ENCODE measurements around the gene EPHA4. TPM values are rescaled to one million over a fixed set of nuclear protein-coding genes. Genes with fewer than 3 reads are reported as not detected.

EPHA4 gene
- total and polyA plus RNA-seq, 2 donors (not counting 1 experiment from before 2014, with no cell fraction given), result 10.7 to 54.9 TPM

DNA sequence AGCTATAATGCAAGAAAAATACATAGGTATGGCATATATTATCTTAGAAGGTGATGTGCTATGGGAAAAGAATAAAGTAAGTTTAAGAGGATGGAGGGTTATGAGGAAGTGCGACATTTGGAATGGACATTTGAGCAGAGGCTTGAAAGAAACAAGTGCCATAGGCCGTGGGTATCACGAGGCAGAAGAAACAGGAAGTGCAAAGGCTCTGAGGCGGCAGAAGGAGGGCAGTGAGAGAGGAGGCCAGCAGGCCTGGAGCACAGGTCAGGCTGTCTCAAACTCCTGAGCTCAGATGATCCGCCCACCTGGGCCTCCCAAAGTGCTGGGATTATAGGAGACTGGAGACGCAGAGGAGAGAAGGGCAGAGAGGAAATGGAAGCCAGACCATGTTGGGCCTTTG lies 40.7 kb upstream of the EPHA4 start:
- no peak overlapping the region for H3K27ac Mint-ChIP-seq
- Histone ChIP-seq H4K20me1 (ENCODE audit: control insufficient read depth, insufficient read depth, low read length, poor library complexity, severe bottlenecking) (no peaks in the 10 kb centered on the region), H3K79me2 (ENCODE audit: control insufficient read depth, insufficient read depth, low read length) (no peaks in the 10 kb centered on the region), H3K36me3 (replicated peaks in 1 of 2; ENCODE audit: control extremely low read depth in 1 of 2, control insufficient read depth in 1 of 2, extremely low read depth in 1 of 2, insufficient read depth in 2 of 2, low read length in 1 of 2) (no peaks in the 10 kb centered on the region), H3K27me3 (replicated peaks in 1 of 4; ENCODE audit: control extremely low read depth in 1 of 4, control insufficient read depth in 3 of 4, insufficient read depth in 4 of 4, low read length in 3 of 4) (no peaks in the 10 kb centered on the region), H2AFZ (ENCODE audit: insufficient read depth, low read depth, low read length, poor library complexity, severe bottlenecking) (no peak overlapping the region), H3K4me2 (replicated peaks; ENCODE audit: low read depth, low read length, poor library complexity, severe bottlenecking) (no peak overlapping the region), H3K27ac (ENCODE audit: low read length in 2 of 2) (no peak overlapping the region), H3K4me3 (ENCODE audit: control extremely low read depth in 1 of 5, extremely low read depth in 1 of 5, insufficient read depth in 1 of 5, low read depth in 2 of 5, low read length in 4 of 5) (no peak overlapping the region), H3K9ac (ENCODE audit: low read length) (no peak overlapping the region), H3K9me3 (ENCODE audit: control extremely low read depth in 1 of 3, control insufficient read depth in 2 of 3, insufficient read depth in 1 of 3, low read length in 2 of 3) (peaks cover 0 to 3% (median 0%) of the 10 kb centered on the region in 3 donors), H3K4me1 (ENCODE audit: control insufficient read depth in 2 of 2, insufficient read depth in 2 of 2, low read length in 2 of 2) (no peaks in the 10 kb centered on the region)
- no peaks in the 10 kb centered on the region for H3K9me3 Mint-ChIP-seq (ENCODE audit: insufficient read depth)
- H3K4me1 Mint-ChIP-seq, result no peaks in the 10 kb centered on the region
- peaks cover 17% of the 10 kb centered on the region for H3K27me3 Mint-ChIP-seq
- POLR2A ChIA-PET, result no interaction called here
- WGBS (ENCODE audit: insufficient coverage), result 93% methylated on average over 6 of the region's 6 CpGs
- no peak for DNase-seq
- TF ChIP-seq, protein P1, sequence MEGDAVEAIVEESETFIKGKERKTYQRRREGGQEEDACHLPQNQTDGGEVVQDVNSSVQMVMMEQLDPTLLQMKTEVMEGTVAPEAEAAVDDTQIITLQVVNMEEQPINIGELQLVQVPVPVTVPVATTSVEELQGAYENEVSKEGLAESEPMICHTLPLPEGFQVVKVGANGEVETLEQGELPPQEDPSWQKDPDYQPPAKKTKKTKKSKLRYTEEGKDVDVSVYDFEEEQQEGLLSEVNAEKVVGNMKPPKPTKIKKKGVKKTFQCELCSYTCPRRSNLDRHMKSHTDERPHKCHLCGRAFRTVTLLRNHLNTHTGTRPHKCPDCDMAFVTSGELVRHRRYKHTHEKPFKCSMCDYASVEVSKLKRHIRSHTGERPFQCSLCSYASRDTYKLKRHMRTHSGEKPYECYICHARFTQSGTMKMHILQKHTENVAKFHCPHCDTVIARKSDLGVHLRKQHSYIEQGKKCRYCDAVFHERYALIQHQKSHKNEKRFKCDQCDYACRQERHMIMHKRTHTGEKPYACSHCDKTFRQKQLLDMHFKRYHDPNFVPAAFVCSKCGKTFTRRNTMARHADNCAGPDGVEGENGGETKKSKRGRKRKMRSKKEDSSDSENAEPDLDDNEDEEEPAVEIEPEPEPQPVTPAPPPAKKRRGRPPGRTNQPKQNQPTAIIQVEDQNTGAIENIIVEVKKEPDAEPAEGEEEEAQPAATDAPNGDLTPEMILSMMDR (IDR thresholded peaks at IDR 0.05), result no peak
- TF ChIP-seq EZH2 (IDR thresholded peaks at IDR 0.05; ENCODE audit: borderline replicate concordance, insufficient read depth, low read depth, low read length, poor library complexity, severe bottlenecking), result no peak
- CTCF ChIA-PET, result no interaction called here
- H3K4me3 Mint-ChIP-seq, result no peak overlapping the region
- ATAC-seq (ENCODE audit: low read depth), result no peak
- intact Hi-C loops (cut with micrococcal nuclease), result no loop called here

DNA sequence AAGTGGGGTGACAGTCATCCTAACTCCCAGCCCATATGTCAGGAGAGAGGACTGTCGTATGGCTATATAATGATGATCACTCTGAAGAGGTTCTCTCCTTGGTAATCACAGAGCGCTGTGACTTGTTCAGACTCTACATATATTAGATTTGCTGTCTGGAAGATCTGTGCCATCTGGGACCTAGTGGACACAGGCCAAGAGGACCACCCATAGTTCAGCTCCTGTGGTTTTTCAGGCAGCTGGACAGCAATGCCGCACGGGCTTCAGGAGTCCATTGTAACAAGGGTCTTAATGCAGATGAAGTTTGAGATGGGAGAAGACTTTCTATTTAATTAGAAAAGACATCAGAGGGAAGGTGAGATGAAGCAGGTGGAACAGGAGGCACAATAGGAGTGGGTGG lies 40.1 kb upstream of the EPHA4 start:
- intact Hi-C loops (cut with micrococcal nuclease), result no loop called here

More for the DNA sequence above, 40.1 kb upstream of the EPHA4 start:
- no peak overlapping the region for H3K4me3 ChIP-seq (ENCODE audit: control extremely low read depth in 1 of 5, extremely low read depth in 1 of 5, insufficient read depth in 1 of 5, low read depth in 2 of 5, low read length in 4 of 5)
- TF ChIP-seq, protein P1 (IDR thresholded peaks at IDR 0.05), result no peak
- TF ChIP-seq EZH2 (IDR thresholded peaks at IDR 0.05; ENCODE audit: borderline replicate concordance, insufficient read depth, low read depth, low read length, poor library complexity, severe bottlenecking), result no peak
- WGBS (ENCODE audit: insufficient coverage), result 100% methylated on average over 2 of the region's 4 CpGs
- H3K4me3 Mint-ChIP-seq, result no peak overlapping the region
- H3K9ac ChIP-seq (ENCODE audit: low read length), result no peak overlapping the region
- POLR2A ChIA-PET, result no interaction called here
- no peak overlapping the region for H3K4me2 ChIP-seq (replicated peaks; ENCODE audit: low read depth, low read length, poor library complexity, severe bottlenecking)
- H3K27ac ChIP-seq (ENCODE audit: low read length in 2 of 2), result no peak overlapping the region
- no peak overlapping the region for H3K27ac Mint-ChIP-seq
- CTCF ChIA-PET, result no interaction called here
- H3K9me3 ChIP-seq (ENCODE audit: control extremely low read depth in 1 of 3, control insufficient read depth in 2 of 3, insufficient read depth in 1 of 3, low read length in 2 of 3), result peaks cover 0 to 3% (median 0%) of the 10 kb centered on the region in 3 donors
- H2AFZ ChIP-seq (ENCODE audit: insufficient read depth, low read depth, low read length, poor library complexity, severe bottlenecking), result no peak overlapping the region
- no peaks in the 10 kb centered on the region for H3K79me2 ChIP-seq (ENCODE audit: control insufficient read depth, insufficient read depth, low read length)
- no peaks in the 10 kb centered on the region for H3K4me1 ChIP-seq (ENCODE audit: control insufficient read depth in 2 of 2, insufficient read depth in 2 of 2, low read length in 2 of 2)
- ATAC-seq (ENCODE audit: low read depth) (no peak), DNase-seq (no peak)
- no peaks in the 10 kb centered on the region for H3K9me3 Mint-ChIP-seq (ENCODE audit: insufficient read depth)
- no peaks in the 10 kb centered on the region for H4K20me1 ChIP-seq (ENCODE audit: control insufficient read depth, insufficient read depth, low read length, poor library complexity, severe bottlenecking)
- H3K27me3 Mint-ChIP-seq, result peaks cover 17% of the 10 kb centered on the region
- H3K36me3 ChIP-seq (replicated peaks in 1 of 2; ENCODE audit: control extremely low read depth in 1 of 2, control insufficient read depth in 1 of 2, extremely low read depth in 1 of 2, insufficient read depth in 2 of 2, low read length in 1 of 2), result no peaks in the 10 kb centered on the region
- H3K27me3 ChIP-seq (replicated peaks in 1 of 4; ENCODE audit: control extremely low read depth in 1 of 4, control insufficient read depth in 3 of 4, insufficient read depth in 4 of 4, low read length in 3 of 4), result no peaks in the 10 kb centered on the region
- H3K4me1 Mint-ChIP-seq, result no peaks in the 10 kb centered on the region
